Astrocyte of the hippocampus (primary cell): ENCODE results near the gene FCGBP.
"Not testable (repeated sequence)": the region's sequence is repeated elsewhere in the genome, so short reads cannot be mapped to it uniquely, and the experiment has no call there.

Source experiments
- DNase-seq: peaks from one replicate; pipeline ENCODE4 v3.0.0; 2011; ENCODE audit warnings: low read depth, low spot score

FCGBP gene

GRCh38 chr19:39890755-39891551, 43.5 kb downstream of the FCGBP start:
- DNase-seq, result no peak

GRCh38 chr19:39889872-39890754, 44.3 kb downstream of the FCGBP start:
- DNase-seq, result not testable (repeated sequence)

GRCh38 chr19:39887456-39887951, 46.9 kb downstream of the FCGBP start:
- not testable (repeated sequence) for DNase-seq

- not testable (repeated sequence) for DNase-seq
Measured at GRCh38 chr19:39885821-39886554, 48.4 kb downstream of the FCGBP start.

GRCh38 chr19:39884721-39885120, 49.7 kb downstream of the FCGBP start:
- DNase-seq, result not testable (repeated sequence)
